HG03025 (cell line): ENCODE measurements around the gene ANP32D.
"Not testable (repeated sequence)": the region's sequence is repeated elsewhere in the genome, so short reads cannot be mapped to it uniquely, and the experiment has no call there.

Experiments used
- ATAC-seq: cut with Tn5 transposase; IDR thresholded peaks from one replicate; pipeline ENCODE4 v1.9.1; 2021; ENCODE audit warnings: mild to moderate bottlenecking, moderate library complexity; ENCODE audit not compliant: unreplicated experiment, low FRiP score

Gene ANP32D

DNA sequence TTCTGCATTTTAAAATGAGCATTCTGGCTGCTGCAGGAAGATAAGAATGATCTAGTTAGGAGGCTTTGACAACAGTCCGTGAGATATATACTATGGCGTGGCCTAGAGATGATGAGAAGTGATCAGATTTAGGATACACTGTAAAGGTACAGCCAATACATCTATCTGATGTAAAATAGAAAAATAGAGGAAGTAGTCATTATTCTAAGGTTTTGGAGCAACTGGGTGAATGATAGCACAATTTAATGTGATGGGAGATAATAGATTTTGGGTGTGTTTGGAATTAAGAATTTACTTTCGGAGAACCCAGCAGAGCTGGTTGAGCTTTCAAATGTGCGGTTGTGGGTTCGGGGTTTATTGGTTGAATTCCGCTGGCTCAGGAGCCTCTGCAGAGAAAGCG, at the start of gene ANP32D:
Gene ANP32D, plus strand, starts transcription at position 301 of the 400 bp plus-strand sequence. CDS start 106 bp downstream, outside the sequence.
- no peak for ATAC-seq

DNA sequence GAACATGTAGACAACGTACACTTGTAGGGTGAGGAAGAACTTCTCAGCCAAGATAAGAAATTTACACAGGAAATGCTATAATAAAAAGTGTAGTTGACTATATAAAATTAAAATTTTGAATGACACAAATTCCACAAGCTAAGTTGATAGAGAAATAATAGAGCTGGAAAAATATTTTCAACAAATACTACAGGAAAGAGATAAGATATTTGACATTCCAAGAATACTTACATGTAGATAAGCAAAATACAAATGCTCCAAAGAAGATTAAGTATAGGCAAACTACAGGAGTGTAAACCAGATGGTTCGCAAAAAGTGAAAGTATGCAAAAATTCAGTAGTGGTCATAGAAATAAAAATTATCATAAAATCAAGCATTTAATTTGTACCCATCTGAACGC, 49.2 kb upstream of the ANP32D start:
- ATAC-seq = no peak

DNA sequence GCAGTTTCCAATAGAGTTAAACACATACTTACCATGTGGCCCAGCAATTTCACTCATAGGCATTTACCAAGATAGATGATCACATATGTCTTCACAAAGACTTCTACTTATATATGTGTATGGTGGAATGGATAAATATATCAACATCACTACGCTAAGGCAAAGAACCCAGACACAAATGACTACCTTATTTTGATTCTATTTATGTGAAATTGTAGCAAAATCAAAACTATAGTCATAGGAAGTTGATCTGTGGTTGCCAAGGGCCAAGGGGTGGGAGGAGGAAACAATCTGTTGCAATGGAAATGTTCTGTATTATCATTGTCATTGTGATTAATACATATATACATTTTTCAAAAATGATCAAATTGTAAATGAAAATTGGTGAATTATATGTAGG, 47.7 kb upstream of the ANP32D start:
- ATAC-seq = no peak

DNA sequence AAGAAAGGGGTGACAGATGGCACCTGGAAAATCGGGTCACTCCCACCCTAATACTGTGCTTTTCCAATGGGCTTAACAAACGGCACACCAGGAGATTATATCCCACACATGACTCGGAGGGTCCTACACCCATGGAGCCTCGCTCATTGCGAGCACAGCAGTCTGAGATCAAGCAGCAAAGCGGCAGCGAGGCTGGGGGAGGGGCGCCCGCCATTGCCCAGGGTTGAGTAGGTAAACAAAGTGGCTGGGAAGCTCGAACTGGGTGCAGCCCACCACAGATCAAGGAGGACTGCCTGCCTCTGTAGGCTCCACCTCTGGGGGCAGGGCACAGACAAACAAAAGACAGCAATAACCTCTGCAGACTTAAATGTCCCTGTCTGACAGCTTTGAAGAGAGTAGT, 38.3 kb upstream of the ANP32D start:
- ATAC-seq = not testable (repeated sequence)

DNA sequence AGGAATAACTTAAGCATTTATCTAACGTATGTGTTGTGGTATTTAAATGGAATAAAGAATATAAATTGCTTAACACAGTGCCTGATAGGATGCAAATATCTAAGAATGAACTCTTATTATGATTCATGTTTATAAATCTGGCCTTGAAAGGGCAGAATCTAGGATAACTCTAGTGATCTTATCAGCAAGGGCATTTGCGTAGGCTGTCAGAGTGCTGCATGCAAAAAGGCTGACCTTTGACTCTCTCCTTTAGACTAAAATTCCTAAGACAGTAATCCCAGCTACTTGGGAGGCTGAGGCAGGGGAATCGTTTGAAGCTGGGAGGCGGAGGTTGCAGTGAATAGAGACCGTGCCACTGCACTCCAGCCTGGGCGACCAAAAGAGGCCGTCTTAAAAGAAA, 31.3 kb upstream of the ANP32D start:
- ATAC-seq = no peak

DNA sequence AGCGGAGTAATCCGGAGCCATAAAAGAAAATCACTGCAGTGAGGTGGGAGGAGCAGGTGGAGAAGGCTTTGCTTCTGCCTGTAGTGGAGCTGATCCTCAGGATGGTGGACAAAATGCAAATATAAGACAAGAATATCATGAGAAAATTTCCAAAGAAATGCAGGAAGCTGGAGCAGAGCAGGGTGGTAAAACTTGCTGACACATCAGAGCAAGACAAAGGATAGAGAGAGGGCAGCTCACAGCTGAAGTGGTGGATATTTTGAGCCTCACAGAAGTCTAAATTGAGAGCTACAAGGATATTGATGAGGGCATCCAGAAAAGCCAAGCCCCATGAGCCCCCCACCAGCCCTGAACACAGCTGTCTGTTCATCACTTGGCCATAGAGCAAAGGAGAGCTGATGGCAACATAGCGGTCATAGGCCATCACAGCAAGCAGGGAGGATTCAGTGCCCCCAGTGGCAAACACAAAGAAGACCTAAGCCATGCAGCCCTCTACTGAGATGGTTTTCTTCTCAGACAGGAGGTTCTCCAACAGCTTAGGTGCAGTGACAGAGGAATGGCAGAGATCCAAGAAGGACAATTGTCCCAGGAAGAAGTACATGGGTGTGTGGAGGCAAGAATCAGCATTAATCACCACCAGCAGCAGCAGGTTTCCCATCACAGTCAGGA, 30.0 kb upstream of the ANP32D start:
- ATAC-seq = no peak

DNA sequence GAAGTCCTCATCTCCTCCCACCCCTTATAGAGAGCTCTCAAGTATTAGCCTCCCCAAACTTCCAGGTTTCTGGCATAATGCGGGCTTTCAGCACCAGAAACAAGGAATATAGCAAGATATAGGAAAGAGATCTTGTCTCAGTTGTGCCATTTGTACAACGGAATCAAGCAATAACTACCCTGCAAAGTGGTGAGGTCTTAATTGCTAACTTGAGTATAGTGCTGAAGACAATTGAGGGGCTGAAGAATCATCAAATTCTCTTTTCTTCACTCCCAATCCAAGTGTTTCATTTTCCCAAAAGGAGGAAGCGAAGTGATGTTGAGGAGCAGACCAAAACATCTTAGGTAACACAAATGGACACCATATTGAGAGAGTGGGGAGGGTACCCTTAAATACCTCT, 26.8 kb upstream of the ANP32D start:
- no peak for ATAC-seq

DNA sequence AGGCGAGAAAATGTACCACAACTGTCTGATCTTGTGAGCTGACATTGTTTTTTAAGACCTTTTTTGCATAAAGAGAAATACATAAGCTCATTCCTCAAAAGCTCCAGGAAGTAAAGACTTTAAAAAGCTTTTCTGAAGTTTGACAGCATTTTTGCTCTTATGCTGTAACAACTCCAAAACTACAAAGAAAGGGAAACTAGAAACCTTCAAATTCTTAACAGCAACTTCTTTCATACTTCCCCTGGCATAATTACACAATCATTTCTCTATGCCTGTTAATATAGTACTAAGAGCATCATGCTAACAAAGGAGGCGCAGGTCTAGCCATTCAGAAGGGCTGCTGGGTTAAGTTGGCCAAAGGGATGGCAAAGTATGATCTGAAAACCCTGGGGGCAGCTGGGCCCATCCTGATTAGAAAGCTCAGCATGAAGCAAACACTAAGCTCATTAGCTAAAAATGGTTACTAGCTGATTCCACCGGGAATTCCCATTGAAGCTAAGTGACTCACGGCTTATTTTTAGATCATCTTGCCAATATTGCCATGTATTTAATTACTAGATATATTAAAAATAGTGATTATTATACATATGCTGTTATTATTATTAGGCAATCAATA, 26.1 kb upstream of the ANP32D start:
- no peak for ATAC-seq

DNA sequence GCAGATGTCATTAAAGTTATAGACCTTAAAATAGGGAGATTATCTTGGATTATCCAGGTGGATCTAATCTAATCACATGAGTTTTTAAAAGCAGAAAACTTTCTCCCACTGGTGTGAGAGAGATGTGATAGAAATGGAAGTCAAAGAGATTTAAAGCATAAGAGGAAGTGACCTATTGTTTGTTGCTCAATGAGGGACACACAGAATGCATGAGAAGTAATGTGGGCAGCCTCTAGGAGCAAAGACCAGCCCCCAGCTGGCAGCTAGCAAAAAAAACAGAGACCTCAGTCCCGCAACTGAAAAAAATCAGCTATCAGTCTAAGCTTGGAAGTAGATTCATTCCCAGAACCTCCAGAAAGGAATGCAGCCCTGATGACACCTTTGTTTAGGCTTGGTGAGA, 24.6 kb upstream of the ANP32D start:
- ATAC-seq = no peak

DNA sequence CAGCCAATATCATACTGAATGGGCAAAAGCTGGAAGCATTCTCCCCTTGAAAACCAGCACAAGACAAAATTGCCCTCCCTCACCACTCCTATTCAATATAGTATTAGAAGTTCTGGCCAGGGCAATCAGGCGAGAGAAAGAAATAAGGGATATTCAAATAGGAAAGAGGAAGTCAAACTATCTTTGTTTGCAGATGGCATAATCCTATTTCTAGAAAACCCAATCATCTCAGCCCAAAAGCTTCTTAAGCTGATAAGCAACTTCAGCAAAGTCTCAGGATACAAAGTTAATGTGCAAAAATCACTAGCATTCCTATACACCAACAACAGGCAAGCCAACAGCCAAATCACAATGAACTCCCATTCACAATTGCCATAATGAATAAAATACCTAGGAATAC, 21.0 kb upstream of the ANP32D start:
- no peak for ATAC-seq

DNA sequence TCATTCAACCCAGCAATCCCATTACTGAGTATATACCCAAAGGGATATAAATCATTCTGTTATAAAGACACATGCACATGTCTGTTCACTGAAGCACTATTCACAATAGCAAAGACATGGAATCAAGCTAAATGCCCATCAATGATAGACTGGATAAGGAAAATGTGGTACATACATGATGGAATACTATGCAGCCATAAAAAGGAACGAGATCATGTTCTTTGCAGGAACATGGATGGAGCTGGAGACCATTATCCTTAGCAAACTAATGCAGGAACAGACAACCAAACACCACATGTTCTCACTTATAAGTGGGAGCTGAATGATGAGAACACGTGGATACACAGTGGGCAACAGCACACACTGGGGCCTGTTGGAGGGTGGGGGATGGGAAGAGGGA, 19.4 kb upstream of the ANP32D start:
- not testable (repeated sequence) for ATAC-seq

DNA sequence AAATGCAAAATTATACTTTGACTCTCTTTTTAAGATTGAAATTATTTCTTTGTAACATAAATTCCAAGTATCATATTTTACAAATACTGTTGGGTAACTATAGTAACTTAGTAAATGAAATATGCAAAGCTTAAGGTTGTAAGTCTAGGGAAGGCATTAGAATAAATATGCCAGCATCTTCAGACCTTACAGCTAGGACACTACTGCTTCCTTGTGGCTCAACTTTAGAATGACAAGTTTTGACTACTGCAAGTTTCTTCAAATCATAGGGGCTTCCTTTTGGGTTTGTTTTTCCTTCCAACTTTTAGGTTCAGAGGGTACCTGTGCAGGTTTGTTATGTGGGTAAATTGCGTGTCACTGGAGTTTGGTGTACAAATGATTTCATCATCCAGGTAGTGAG, 17.7 kb upstream of the ANP32D start:
- no peak for ATAC-seq

DNA sequence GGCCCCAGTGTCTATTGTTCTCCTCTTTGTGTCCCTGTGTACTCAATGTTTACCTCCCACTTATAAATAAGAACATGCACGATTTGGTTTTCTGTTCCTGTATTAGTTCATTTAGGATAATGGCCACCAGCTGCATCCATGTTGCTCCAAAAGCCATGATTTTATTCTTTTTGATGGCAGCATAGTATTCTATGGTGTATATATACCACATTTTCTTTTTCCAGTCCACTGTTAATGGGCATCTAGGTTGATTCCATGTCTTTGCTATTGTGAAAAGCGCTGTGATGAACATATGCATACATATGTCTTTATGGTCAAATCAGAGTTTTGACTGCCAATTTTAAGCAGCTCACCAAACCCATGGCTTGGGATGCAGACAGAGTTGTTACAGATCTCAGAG, 17.2 kb upstream of the ANP32D start:
- no peak for ATAC-seq

DNA sequence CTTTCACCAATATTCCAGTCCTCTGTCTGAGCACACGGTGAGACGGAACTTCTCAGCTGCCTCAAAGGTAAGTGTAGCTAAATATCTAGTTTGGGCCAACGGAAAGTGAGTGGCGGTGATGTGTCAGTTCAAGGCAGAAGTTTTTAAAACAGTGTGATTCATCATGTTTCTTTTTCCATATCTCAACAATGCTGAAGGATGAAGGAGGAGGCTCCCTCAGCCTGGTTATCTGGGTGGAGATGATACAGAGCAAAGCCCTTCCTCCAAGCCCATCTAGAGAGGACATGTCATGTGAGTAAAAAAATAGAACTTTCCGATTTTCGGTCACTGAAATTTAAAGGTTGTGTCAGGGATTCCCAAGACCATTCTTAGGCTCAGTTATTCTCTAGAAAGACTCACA, 13.1 kb upstream of the ANP32D start:
- no peak for ATAC-seq

DNA sequence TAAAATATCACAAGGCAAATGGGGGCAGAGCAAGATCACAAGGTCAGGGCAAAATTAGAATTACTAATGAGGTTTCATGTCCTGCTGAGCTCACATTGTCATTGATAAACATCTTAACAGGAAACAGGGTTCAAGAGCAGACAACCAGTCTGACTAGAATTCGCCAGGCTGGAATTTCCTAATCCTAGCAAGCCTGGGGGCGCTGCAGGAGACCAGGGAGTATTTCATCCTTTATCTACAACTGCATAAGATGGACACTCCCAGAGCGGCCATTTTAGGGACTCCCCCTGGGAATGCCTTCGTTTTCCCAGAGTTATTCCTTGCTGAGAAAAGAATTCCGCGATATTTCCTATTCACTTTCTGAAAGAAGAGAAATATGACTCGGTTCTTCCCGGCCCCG, 3.3 kb upstream of the ANP32D start:
- not testable (repeated sequence) for ATAC-seq

DNA sequence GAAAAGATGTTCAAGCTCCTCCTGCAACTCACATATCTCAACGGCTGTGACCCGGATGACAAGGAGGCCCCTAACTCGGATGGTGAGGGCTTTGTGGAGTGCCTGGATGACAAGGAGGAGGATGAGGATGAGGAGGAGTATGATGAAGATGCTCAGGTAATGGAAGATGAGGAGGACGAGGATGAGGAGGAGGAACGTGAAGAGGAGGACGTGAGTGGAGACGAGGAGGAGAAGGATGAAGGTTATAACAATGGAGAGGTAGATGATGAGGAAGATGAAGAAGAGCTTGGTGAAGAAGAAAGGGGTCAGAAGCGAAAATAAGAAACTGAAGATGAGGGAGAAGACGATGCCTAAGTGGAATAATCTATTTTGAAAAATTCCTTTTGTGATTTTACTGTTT, 702 bp downstream of the ANP32D start:
- ATAC-seq = no peak

DNA sequence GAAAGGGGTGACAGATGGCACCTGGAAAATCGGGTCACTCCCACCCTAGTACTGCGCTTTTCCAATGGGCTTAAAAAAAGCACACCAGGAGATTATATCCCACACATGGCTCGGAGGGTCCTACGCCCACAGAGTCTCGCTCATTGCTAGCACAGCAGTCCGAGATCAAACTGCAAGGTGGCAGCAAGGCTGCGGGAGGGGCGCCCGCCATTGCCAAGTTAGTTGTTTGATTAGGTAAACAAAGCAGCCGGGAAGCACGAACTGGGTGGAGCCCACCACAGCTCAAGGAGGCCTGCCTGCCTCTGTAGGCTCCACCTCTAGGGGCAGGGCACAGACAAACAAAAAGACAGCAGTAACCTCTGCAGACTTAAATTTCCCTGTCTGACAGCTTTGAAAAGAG, 2.1 kb downstream of the ANP32D start:
- not testable (repeated sequence) for ATAC-seq

DNA sequence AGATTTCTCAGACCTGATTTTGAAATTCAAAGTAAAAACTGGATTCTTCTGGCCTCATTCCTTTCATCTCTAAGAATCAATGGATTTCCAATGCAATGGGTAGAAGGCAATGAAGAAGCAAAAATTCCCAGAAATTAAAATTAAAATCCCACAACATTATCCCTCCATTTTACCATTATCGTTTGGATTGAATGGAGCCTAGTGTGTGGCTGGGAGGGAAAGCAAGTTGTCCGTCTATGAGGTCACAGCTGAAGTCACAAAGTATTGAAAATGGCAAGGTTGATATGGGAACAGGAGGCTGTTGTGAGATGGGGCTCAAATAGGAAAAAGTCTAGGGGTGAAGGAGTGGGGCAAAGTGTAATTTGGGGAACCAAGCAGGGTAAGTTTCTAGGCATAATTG, 9.8 kb downstream of the ANP32D start, which contains the start of gene C12orf54:
Gene C12orf54, plus strand, starts transcription at position 301 of the 400 bp plus-strand sequence. CDS start 799 bp downstream, outside the sequence.
- no peak for ATAC-seq

DNA sequence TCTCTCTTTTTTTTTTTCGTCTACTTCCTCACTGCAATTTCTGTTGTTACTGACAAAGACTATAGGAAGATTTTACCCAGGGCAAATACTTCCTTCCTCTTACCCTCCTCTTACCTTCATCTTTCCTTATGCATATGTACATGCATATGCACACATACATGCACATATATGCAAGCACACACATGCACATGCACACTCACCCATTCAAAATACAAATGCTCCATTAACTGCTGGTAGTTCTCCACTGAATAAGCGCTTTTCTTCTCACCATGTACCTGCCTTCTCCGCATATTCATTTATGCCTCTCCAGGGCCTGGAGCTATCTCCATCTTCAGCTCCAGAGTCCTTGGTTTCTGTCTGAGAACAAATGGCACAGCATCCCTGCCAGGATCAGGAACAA, 10.6 kb downstream of the ANP32D start:
- ATAC-seq = no peak

DNA sequence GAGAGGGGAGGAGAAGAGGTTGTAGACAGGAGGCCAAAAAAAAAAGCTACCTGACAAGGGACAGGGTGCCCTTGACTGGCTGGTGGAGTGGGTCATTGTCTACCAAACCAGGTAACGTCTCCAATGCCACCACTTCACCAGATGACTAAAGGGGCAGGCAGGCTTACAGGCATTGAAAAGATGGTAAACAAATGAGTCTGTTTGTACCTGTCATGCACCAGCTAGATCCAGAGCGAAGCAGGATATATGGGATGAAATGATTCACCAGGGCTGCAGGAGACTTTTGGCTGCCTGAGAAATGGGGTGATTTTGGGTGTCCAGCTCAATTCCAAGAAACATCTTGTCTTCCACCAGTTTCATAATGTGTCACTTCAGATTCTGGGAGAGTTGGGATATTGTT, 13.9 kb downstream of the ANP32D start:
- no peak for ATAC-seq

DNA sequence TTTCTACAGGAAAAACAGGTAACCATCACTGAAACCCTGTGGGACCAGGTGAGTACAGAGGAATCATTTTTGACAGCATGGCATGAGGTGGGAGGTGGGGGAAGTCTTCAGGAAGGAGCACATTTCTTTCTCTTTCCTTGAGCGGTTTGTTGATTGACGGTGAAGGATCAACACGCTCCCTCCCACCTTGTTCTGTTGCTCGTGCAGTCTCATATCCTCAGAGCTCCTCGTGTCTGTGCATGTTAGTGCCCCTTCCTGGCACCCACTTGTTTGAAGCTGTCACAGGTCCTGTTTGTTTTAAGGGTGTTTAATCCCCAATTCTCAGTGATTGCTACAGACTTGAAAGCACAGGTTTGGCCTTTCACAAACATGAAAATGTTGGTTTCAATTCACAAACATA, 14.3 kb downstream of the ANP32D start:
- no peak for ATAC-seq

DNA sequence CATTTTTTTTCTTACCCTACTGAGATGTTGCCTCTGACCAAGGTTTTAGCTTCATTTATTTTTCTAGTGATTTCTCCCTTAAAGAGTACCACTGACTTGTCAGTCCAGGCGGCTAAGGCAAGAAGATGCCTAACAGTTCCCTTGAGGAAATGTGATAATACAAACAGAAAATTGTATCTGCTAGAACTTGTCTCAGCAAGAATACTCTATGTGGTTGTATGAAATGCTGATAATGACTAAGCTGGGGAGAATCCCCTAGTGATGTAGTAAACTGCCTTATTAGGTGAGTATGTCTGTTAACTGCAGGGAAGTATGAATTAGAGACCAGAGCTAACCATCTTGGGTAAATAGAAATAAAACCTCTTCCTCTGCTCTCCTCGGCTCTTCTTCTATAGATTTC, 16.7 kb downstream of the ANP32D start:
- peak; percentile 69 for ATAC-seq
